Neural cell (in vitro differentiated cells): ENCODE measurements around the gene STPG3. TPM values are rescaled to one million over a fixed set of nuclear protein-coding genes. Genes with fewer than 3 reads are reported as not detected.

ENCODE experiments used
- H2AFZ ChIP-seq: fragments of 200-600, 300-800 bp; sonication (generic), shearing (Covaris generic); 2 replicates; pipeline ENCODE4 v1.6.0; 2014; ENCODE audit warnings: low read depth, mild to moderate bottlenecking, antibody characterized with exemption, low read length, moderate library complexity
- H3F3A ChIP-seq: fragments of 200-600 bp; shearing (Covaris generic); 2 replicates; pipeline ENCODE4 v1.6.1; 2016; ENCODE audit warnings: mild to moderate bottlenecking, moderate library complexity, mixed read lengths, antibody characterized with exemption, low read length; ENCODE audit not compliant: insufficient read depth, poor library complexity, severe bottlenecking
- H3K27ac ChIP-seq: fragments of 200-600, 300-800 bp; sonication (generic), shearing (Covaris generic); 2 replicates; pipeline ENCODE4 v1.5.1; 2014; ENCODE audit warnings: mild to moderate bottlenecking, low read length, moderate library complexity
- H3K27me3 ChIP-seq: fragments of 300-800, 200-600 bp; sonication (generic), shearing (Covaris generic); 2 replicates; pipeline ENCODE4 v1.6.0; 2014; ENCODE audit warnings: mild to moderate bottlenecking, low read depth, low read length, moderate library complexity; ENCODE audit not compliant: insufficient read depth
- H3K36me3 ChIP-seq: fragments of 300-800, 200-600 bp; sonication (generic), shearing (Covaris generic); 2 replicates; pipeline ENCODE4 v1.5.1; 2014; ENCODE audit warnings: mild to moderate bottlenecking, antibody characterized with exemption, low read length, moderate library complexity; ENCODE audit not compliant: insufficient read depth
- H3K4me2 ChIP-seq: fragments of 300-800, 200-600 bp; sonication (generic), shearing (Covaris generic); 2 replicates; pipeline ENCODE4 v1.6.0; 2014; ENCODE audit warnings: mild to moderate bottlenecking, low read length
- H3K4me3 ChIP-seq: fragments of 300-800, 200-600 bp; sonication (generic), shearing (Covaris generic); 2 replicates; pipeline ENCODE4 v1.5.1; 2014; ENCODE audit warnings: mild to moderate bottlenecking, low read length, moderate library complexity
- H3K79me2 ChIP-seq: fragments of 200-600 bp; shearing (Covaris generic); replicated peaks from 2 replicates; pipeline ENCODE4 v1.6.0; 2014; ENCODE audit warnings: mild to moderate bottlenecking, low read length, moderate library complexity; ENCODE audit not compliant: insufficient read depth
- H3K9ac ChIP-seq: fragments of 300-800, 200-600 bp; sonication (generic), shearing (Covaris generic); 2 replicates; pipeline ENCODE4 v1.6.1; 2016; ENCODE audit warnings: mild to moderate bottlenecking, low read length, mixed read lengths
- H3K9me2 ChIP-seq: fragments of 200-600 bp; shearing (Covaris generic); 2 replicates; pipeline ENCODE4 v1.6.1; 2016; ENCODE audit warnings: mild to moderate bottlenecking, low read length, mixed read lengths; ENCODE audit not compliant: insufficient read depth
- H3K9me3 ChIP-seq: fragments of 200-600, 300-800 bp; sonication (generic), shearing (Covaris generic); 2 replicates; pipeline ENCODE4 v1.6.1; 2016; ENCODE audit warnings: mild to moderate bottlenecking, mixed run types, low read length, moderate library complexity, mixed read lengths
- H4K20me1 ChIP-seq: fragments of 200-600 bp; shearing (Covaris generic); 2 replicates; pipeline ENCODE4 v1.6.1; 2016; ENCODE audit warnings: mild to moderate bottlenecking, mixed run types; ENCODE audit not compliant: insufficient read depth
- CTCF ChIP-seq: fragments of 450-650 bp; IDR thresholded peaks from 2 replicates; pipeline ENCODE4 v1.5.1; 2014; ENCODE audit warnings: antibody characterized with exemption, mild to moderate bottlenecking, moderate library complexity; ENCODE audit not compliant: poor library complexity, severe bottlenecking
- EP300 ChIP-seq: fragments of 450-650 bp; conservative IDR thresholded peaks from 2 replicates; pipeline ENCODE4 v1.6.1; 2014; ENCODE audit warnings: antibody characterized with exemption, mild to moderate bottlenecking, moderate library complexity; ENCODE audit not compliant: poor library complexity, severe bottlenecking
- EZH2 ChIP-seq: fragments of 200-600, 300-800 bp; shearing (Covaris generic), sonication (generic); IDR thresholded peaks from 2 replicates; pipeline ENCODE4 v1.6.1; 2014; ENCODE audit warnings: antibody characterized with exemption, low read length, borderline replicate concordance, mild to moderate bottlenecking; ENCODE audit not compliant: insufficient read depth, poor library complexity, severe bottlenecking
- MXI1 ChIP-seq: fragments of 450-650 bp; conservative IDR thresholded peaks from 2 replicates; pipeline ENCODE4 v1.6.1; 2014; ENCODE audit warnings: antibody characterized with exemption, mild to moderate bottlenecking; ENCODE audit not compliant: poor library complexity, severe bottlenecking
- POLR2AphosphoS5 ChIP-seq: IDR thresholded peaks from 2 replicates; pipeline ENCODE4 v1.6.1; 2012
- RAD21 ChIP-seq: fragments of 450-650 bp; conservative IDR thresholded peaks from 2 replicates; pipeline ENCODE4 v1.6.1; 2014; ENCODE audit warnings: antibody characterized with exemption, mild to moderate bottlenecking, moderate library complexity
- SMC3 ChIP-seq: fragments of 450-650 bp; conservative IDR thresholded peaks from 2 replicates; pipeline ENCODE4 v1.6.1; 2014; ENCODE audit warnings: antibody characterized with exemption, mild to moderate bottlenecking, moderate library complexity; ENCODE audit not compliant: poor library complexity
- TAF1 ChIP-seq: IDR thresholded peaks from 2 replicates; pipeline ENCODE4 v1.6.1; 2012; ENCODE audit warnings: low read depth
- polyA plus RNA-seq: library from polyadenylated mRNA; depleted of rRNA; stranded (reverse); fragments of >200 nt; gene quantifications from 2 replicates; pipeline ENCODE4 v1.2.3, GENCODE V29; 2014
- TF ChIP-seq, protein P1 (sequence below): IDR thresholded peaks from 2 replicates; pipeline ENCODE4 v1.6.1; 2012; ENCODE audit warnings: borderline replicate concordance

Gene STPG3
- polyA plus RNA-seq, 1 donor from 2014 or later = not detected

DNA sequence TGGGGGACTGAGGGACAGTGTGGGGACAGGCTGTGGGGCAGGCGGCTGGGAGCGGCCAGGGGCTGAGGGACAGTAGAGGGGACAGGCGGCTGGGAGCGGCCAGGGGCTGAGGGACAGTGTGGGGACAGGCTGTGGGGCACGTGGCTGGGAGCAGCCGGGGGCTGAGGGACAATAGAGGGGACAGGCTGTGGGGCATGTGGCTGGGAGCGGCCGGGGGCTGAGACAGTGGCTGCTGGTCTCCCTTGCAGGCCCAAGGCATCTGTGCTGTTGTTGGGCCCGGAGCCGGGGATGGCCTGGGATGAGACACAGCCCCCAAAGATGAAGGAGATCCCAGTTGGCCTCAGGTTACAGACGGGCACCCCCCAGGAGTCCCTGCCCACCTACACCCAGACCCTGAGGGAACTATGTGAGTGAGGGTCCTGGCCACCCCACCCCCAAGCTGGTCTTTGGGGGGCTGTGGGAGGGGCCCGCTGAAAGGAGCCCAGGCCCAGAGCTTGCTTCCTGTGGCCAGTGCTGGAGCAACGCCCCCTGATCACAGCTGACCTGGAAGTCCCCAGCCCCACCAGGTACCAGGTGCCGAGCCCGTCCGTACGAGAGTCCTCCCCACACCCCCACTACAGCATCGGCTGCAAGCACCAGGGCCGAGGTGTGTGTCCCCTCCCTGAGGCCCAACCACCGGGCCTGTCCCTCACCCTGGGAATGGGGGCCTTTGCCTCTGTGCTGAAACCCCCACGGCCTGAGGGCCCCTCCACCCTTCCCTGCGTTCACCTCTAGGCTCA is 593 bp downstream of the STPG3 start:
- no peak overlapping the region for H3K9ac ChIP-seq
- peaks cover 10% of the 10 kb centered on the region for H3K79me2 ChIP-seq
- H3K9me2 ChIP-seq = no peaks in the 10 kb centered on the region
- H3F3A ChIP-seq = no peaks in the 10 kb centered on the region
- H3K4me2 ChIP-seq = no peak overlapping the region
- no peak overlapping the region for H3K4me3 ChIP-seq
- H3K27ac ChIP-seq = no peak overlapping the region
- no peaks in the 10 kb centered on the region for H3K27me3 ChIP-seq
- TF ChIP-seq SMC3 (no peak), EZH2 (no peak), EP300 (no peak), POLR2AphosphoS5 (no peak), TAF1 (no peak), RAD21 (no peak)
- TF ChIP-seq, protein P1, sequence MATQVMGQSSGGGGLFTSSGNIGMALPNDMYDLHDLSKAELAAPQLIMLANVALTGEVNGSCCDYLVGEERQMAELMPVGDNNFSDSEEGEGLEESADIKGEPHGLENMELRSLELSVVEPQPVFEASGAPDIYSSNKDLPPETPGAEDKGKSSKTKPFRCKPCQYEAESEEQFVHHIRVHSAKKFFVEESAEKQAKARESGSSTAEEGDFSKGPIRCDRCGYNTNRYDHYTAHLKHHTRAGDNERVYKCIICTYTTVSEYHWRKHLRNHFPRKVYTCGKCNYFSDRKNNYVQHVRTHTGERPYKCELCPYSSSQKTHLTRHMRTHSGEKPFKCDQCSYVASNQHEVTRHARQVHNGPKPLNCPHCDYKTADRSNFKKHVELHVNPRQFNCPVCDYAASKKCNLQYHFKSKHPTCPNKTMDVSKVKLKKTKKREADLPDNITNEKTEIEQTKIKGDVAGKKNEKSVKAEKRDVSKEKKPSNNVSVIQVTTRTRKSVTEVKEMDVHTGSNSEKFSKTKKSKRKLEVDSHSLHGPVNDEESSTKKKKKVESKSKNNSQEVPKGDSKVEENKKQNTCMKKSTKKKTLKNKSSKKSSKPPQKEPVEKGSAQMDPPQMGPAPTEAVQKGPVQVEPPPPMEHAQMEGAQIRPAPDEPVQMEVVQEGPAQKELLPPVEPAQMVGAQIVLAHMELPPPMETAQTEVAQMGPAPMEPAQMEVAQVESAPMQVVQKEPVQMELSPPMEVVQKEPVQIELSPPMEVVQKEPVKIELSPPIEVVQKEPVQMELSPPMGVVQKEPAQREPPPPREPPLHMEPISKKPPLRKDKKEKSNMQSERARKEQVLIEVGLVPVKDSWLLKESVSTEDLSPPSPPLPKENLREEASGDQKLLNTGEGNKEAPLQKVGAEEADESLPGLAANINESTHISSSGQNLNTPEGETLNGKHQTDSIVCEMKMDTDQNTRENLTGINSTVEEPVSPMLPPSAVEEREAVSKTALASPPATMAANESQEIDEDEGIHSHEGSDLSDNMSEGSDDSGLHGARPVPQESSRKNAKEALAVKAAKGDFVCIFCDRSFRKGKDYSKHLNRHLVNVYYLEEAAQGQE = no peak
- H2AFZ ChIP-seq = no peak overlapping the region
- no peaks in the 10 kb centered on the region for H3K36me3 ChIP-seq
- H4K20me1 ChIP-seq = no peaks in the 10 kb centered on the region
- no peaks in the 10 kb centered on the region for H3K9me3 ChIP-seq

GRCh38 chr9:137252555-137253506 is 1.7 kb downstream of the STPG3 start:
- Histone ChIP-seq H4K20me1 (no peaks in the 10 kb centered on the region), H3K27ac (no peak overlapping the region), H3K36me3 (no peaks in the 10 kb centered on the region), H3K4me2 (no peak overlapping the region), H3K9ac (no peak overlapping the region), H3F3A (no peaks in the 10 kb centered on the region), H3K9me2 (no peaks in the 10 kb centered on the region), H3K27me3 (no peaks in the 10 kb centered on the region), H2AFZ (no peak overlapping the region), H3K79me2 (peaks cover 10% of the 10 kb centered on the region), H3K4me3 (no peak overlapping the region), H3K9me3 (no peaks in the 10 kb centered on the region)
- TF ChIP-seq MXI1 = no peak
- no peak for TF ChIP-seq CTCF
- TF ChIP-seq, protein P1 = no peak
- no peak for TF ChIP-seq TAF1
- no peak for TF ChIP-seq EP300
- no peak for TF ChIP-seq EZH2
- no peak for TF ChIP-seq RAD21
- no peak for TF ChIP-seq POLR2AphosphoS5
- no peak for TF ChIP-seq SMC3
